Activated naive CD4-positive, alpha-beta T cell treated with anti-CD3 and anti-CD28 coated beads, Interleukin-2, amount 10 ng/mL, durations not matched to agents 5 hours and 36 hours (primary cell): ENCODE data around the gene FAM184A. TPM values are rescaled to one million over a fixed set of nuclear protein-coding genes. Genes with fewer than 3 reads are reported as not detected.

Experiments used
- microRNA-seq: library from miRNA; unstranded; fragments of <30 nt; microRNA quantifications from one replicate; pipeline ENCODE4 v1.2.0, GENCODE V29; 2022; ENCODE audit warnings: borderline microRNAs expressed, borderline replicate concordance
- total RNA-seq, 2 experiments: library from RNA; stranded (reverse); gene quantifications; one replicate each; pipeline ENCODE4 v1.2.3, GENCODE V29; 2021

Gene FAM184A
- 1 to 10 TPM; 5.4 to 5.8 TPM for total RNA-seq

GRCh38 chr6:119078376-119079282 lies at the start of gene FAM184A:
Gene FAM184A (minus strand): TSS chr6:119078664. CDS start chr6:119078299, 365 bp downstream.

DNA sequence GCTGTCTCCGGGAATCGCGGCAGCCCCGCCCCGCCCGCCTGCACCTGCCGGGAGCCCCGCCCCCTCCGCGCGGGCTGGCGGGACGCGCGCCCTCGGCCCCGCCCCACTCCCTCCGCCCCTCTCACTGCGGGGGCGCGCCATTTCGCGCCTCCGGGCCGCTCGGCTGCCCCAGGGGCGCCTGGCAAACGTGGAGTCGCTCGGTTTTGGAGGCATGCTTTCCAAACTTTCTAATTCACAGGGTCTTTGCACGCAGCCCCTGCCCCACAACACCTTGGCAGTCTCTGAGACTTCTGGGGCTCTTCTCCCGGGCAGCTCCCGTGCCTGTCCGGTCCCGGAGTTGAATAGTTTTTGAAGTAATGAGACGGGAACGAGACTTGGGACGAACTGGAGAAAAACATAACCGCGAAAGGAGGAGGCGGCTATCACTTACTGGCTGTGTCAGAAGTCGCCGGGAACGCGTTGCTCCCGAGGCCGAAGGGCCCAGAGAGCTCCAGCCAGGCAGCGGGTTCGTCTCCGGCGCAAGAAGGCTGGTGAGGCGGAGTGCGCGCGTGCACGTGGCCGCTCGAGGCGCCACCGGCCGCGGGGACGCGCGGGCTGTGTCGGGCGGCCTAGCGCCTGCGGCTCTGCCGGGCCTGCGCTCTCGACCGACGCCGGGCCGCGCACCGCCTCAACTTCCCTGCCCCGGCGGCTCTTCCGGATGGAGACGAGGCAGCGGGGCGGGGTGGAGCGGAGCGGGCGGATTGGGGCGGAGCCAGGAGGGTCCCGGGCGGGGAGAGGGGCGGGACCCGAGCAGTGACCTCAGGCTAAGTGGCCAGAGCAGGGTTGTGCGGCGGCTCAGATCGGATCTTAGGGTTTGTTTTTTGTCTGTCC lies 143.8 kb downstream of the FAM184A start, which contains the start of gene MCM9:
Gene MCM9, minus strand, starts transcription at position 699 of the 870 bp plus-strand sequence. CDS start 3,436 bp downstream, outside the sequence.

Small RNAs within 50 kb of the gene (microRNA-seq; reads per million reads assigned to microRNA genes)
- 0.63 reads per million for gene MIR548B

Other genes starting within 250 kb of the FAM184A start
- 10 to 100 TPM; 43.0 to 45.4 TPM for gene ASF1A, start 184.5 kb downstream of the FAM184A start, total RNA-seq
- 10 to 100 TPM; 14.9 to 17.0 TPM for gene MCM9, start 143.5 kb downstream of the FAM184A start, total RNA-seq